Activated B cell treated with CpG ODN at 0.5 μM for 24 hours (primary cell): Measurements from ENCODE around the gene ZNF248. TPM values are rescaled to one million over a fixed set of nuclear protein-coding genes. Genes with fewer than 3 reads are reported as not detected.

Source experiments
- ATAC-seq: fragments of 200-7000 bp; cut with Tn5 transposase; one replicate; pipeline ENCODE4 v1.10.0; 2021; ENCODE audit warnings: low read depth, mild to moderate bottlenecking, moderate library complexity
- CTCF ChIA-PET: fragments of 350-600 bp; sonication (Branson Sonifier 250); formaldehyde crosslinking; loops from one replicate; lab custom pipeline; 2021; ENCODE audit warnings: antibody characterized with exemption; lab: Charles Lee
- POLR2A ChIA-PET: fragments of 350-600 bp; sonication (Branson Sonifier 250); formaldehyde crosslinking; loops from one replicate; lab custom pipeline; 2021; ENCODE audit warnings: antibody characterized with exemption; lab: Charles Lee
- DNase-seq: peaks from one replicate; pipeline ENCODE4 v3.0.0; 2022
- H3K27ac Mint-ChIP-seq: one replicate; pipeline ENCODE4 v1.8.0; 2020; ENCODE audit warnings: mixed read lengths
- H3K27me3 Mint-ChIP-seq: one replicate; pipeline ENCODE4 v1.8.0; 2021; ENCODE audit warnings: mixed read lengths
- H3K36me3 Mint-ChIP-seq: one replicate; pipeline ENCODE4 v1.8.0; 2021; ENCODE audit warnings: low read depth, mixed read lengths
- H3K4me1 Mint-ChIP-seq: one replicate; pipeline ENCODE4 v1.8.0; 2021; ENCODE audit warnings: mixed read lengths
- H3K4me3 Mint-ChIP-seq: one replicate; pipeline ENCODE4 v1.8.0; 2020; ENCODE audit warnings: mild to moderate bottlenecking, mixed read lengths
- H3K9me3 Mint-ChIP-seq: one replicate; pipeline ENCODE4 v1.8.0; 2020; ENCODE audit warnings: mixed read lengths
- intact Hi-C: fragments of 100-400 bp; cut with micrococcal nuclease; formaldehyde crosslinking; loops from one replicate; pipeline ENCODE4 v1.15.1; 2024
- total RNA-seq: library from RNA; stranded (reverse); gene quantifications from 2 replicates; pipeline ENCODE4 v1.2.3, GENCODE V29; 2022
- TF ChIP-seq, protein P1 (sequence below): fragments of 200-600 bp; IDR thresholded peaks from one replicate; pipeline ENCODE4 v1.8.0; 2022; ENCODE audit warnings: antibody characterized with exemption, mild to moderate bottlenecking

The ZNF248 gene
- total RNA-seq, 1 donor from 2014 or later, result 12.1 TPM

DNA sequence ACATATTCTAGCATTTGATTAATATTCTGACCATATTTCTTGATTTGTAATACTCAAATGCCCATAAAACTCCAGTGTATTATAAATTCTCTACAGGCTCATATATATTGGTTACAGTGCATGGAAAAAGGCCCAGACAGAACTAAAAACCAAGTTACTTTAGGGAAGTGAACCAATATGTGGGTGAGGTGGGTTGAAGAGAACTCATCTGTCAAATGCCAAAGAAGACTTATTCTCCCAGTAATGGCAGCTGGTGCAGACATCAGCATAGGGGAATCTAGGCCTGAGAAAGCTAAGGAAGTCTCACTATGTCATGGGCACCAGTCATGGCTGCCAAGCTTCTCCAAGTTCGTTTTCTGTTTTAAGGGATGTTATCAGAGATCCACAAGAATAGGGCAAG, 30.6 kb downstream of the ZNF248 start:
- Mint-ChIP-seq H3K27me3 (no peaks in the 10 kb centered on the region), H3K4me3 (no peak overlapping the region), H3K27ac (no peak overlapping the region), H3K36me3 (peaks cover 59% of the 10 kb centered on the region), H3K4me1 (no peaks in the 10 kb centered on the region), H3K9me3 (peaks cover 44% of the 10 kb centered on the region)
- TF ChIP-seq, protein P1, sequence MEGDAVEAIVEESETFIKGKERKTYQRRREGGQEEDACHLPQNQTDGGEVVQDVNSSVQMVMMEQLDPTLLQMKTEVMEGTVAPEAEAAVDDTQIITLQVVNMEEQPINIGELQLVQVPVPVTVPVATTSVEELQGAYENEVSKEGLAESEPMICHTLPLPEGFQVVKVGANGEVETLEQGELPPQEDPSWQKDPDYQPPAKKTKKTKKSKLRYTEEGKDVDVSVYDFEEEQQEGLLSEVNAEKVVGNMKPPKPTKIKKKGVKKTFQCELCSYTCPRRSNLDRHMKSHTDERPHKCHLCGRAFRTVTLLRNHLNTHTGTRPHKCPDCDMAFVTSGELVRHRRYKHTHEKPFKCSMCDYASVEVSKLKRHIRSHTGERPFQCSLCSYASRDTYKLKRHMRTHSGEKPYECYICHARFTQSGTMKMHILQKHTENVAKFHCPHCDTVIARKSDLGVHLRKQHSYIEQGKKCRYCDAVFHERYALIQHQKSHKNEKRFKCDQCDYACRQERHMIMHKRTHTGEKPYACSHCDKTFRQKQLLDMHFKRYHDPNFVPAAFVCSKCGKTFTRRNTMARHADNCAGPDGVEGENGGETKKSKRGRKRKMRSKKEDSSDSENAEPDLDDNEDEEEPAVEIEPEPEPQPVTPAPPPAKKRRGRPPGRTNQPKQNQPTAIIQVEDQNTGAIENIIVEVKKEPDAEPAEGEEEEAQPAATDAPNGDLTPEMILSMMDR, result no peak
- DNase-seq (no peak), ATAC-seq (no peak)
- CTCF ChIA-PET, result no interaction called here
- POLR2A ChIA-PET, result no interaction called here
- intact Hi-C loops, result no loop called here

DNA sequence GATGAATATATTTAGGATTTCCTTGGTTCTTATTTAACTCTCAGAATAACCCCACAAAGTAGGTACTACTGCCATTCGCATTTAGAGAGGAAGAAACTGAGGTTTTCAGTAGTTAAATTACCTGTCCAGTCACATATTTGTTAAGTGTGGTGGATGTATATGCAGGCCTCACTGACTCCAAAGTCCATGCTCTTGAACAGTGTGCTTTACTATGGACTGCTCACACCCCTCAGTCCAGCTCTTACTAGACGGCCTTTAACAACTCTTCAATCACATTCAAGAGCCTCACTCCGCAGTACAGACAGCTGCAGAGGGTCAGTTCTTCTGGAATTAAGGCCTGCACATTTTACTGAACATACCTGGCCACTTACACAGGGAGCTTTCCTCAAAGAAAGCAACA, 36.2 kb downstream of the ZNF248 start:
- no peaks in the 10 kb centered on the region for H3K27me3 Mint-ChIP-seq

DNA sequence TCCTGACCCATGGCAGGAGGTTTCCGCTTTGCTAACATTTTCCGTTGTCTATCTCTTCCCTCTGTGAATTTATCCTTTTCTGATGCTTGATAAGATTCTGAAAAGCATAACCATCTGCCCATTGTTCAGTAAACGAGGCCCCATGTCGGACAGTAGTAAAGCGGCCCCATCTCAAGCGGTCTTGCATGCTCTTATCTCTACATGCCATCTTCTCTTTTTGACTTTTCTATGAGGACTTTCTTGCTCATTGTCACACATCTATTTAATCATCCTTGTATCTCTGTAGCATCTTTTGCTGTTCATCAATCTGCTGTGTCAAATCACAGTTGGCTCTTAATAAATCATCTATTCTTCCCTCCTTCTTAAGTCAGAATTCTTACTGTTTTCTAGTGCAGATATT, 37.6 kb downstream of the ZNF248 start:
- Mint-ChIP-seq H3K9me3 (peaks cover 42% of the 10 kb centered on the region), H3K27ac (no peak overlapping the region), H3K4me3 (no peak overlapping the region), H3K27me3 (no peaks in the 10 kb centered on the region), H3K36me3 (peaks cover 2% of the 10 kb centered on the region), H3K4me1 (no peaks in the 10 kb centered on the region)
- ChIA-PET POLR2A (no interaction called here), CTCF (no interaction called here)
- intact Hi-C loops, result no loop called here
- ATAC-seq, result no peak
- DNase-seq, result no peak
- TF ChIP-seq, protein P1, result no peak

More for the DNA sequence above, 36.2 kb downstream of the ZNF248 start:
- Mint-ChIP-seq H3K36me3 (peaks cover 9% of the 10 kb centered on the region), H3K27ac (no peak overlapping the region), H3K4me1 (no peaks in the 10 kb centered on the region), H3K9me3 (peaks cover 37% of the 10 kb centered on the region), H3K4me3 (no peak overlapping the region)
- POLR2A ChIA-PET, result no interaction called here
- DNase-seq, result no peak
- intact Hi-C loops, result no loop called here
- TF ChIP-seq, protein P1, result no peak
- ATAC-seq, result no peak
- CTCF ChIA-PET, result no interaction called here

DNA sequence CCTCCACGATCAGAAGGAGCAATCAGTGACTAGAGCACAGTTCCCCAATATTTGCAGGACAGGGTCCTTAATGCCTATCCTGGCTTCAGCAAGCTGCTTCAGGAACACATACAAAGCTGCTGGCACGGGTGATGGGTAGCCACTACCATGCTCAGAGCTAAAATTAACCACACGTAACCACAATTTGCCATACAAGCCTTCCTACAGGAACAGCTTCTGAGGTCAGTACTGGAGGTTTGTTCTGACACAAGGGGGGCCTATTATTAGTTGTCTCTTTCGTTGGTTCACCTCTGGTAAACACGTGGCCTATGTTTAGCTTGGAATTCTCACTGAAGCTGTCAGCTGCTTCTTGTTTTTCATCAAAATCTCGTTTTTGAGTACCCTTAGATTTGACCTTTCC, 41.1 kb downstream of the ZNF248 start:
- no peaks in the 10 kb centered on the region for H3K4me1 Mint-ChIP-seq
- ChIA-PET CTCF (no interaction called here), POLR2A (no interaction called here)
- H3K9me3 Mint-ChIP-seq, result peaks cover 49% of the 10 kb centered on the region
- H3K36me3 Mint-ChIP-seq, result peaks cover 6% of the 10 kb centered on the region
- no peak for ATAC-seq
- no peak overlapping the region for H3K27ac Mint-ChIP-seq
- TF ChIP-seq, protein P1, result no peak
- H3K27me3 Mint-ChIP-seq, result no peaks in the 10 kb centered on the region
- DNase-seq, result no peak
- no peak overlapping the region for H3K4me3 Mint-ChIP-seq
- intact Hi-C loops, result no loop called here

DNA sequence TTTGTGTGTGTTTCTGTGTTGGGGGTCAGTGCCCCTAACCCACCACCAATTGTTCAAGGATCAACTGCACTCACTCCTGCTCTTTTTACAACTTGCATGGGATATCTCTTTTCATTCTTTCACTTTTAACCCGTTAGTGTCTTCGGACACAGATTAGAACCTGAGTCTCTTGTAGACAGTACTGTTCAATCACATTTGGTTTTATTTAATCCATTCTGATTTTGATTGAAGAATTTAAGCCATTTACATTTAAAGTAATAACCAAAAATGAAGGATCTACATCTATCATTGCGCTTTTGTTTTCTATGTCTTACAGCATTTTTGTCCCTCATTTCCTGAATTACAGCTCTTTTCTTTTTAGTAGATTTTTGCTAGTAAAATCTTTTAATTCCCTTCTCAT, 43.6 kb downstream of the ZNF248 start:
- POLR2A ChIA-PET, result no interaction called here
- Mint-ChIP-seq H3K27ac (no peak overlapping the region), H3K4me3 (no peak overlapping the region), H3K27me3 (no peaks in the 10 kb centered on the region), H3K36me3 (peaks cover 8% of the 10 kb centered on the region), H3K4me1 (no peaks in the 10 kb centered on the region), H3K9me3 (peaks cover 45% of the 10 kb centered on the region)
- TF ChIP-seq, protein P1, result no peak
- DNase-seq, result no peak
- CTCF ChIA-PET, result no interaction called here
- intact Hi-C loops, result no loop called here
- ATAC-seq, result no peak
